SU-DHL-6 (cell line): ENCODE data around the gene KPNA1.

Source experiments
- CTCF ChIP-seq: fragments of 200-600 bp; sonication (generic); IDR thresholded peaks from one replicate; pipeline ENCODE4 v1.5.1; 2017; ENCODE audit warnings: antibody characterized with exemption, mild to moderate bottlenecking, low read length, moderate library complexity; ENCODE audit not compliant: insufficient read depth, poor library complexity, severe bottlenecking
- EZH2phosphoT487 ChIP-seq: fragments of 200-600 bp; sonication (generic), shearing (Covaris generic); conservative IDR thresholded peaks from 2 replicates; pipeline ENCODE4 v1.6.1; 2018; ENCODE audit warnings: mild to moderate bottlenecking, antibody characterized with exemption, low read length, moderate library complexity, mixed read lengths

- TF ChIP-seq CTCF (no peak), EZH2phosphoT487 (no peak)
These were observed 111.2 kb downstream of the KPNA1 start for GRCh38 chr3:122403489-122403888.
